HL-60/S4 (cell line): ENCODE measurements around the gene GFER.
"Not testable (repeated sequence)": the region's sequence is repeated elsewhere in the genome, so short reads cannot be mapped to it uniquely, and the experiment has no call there.

Experiments used
- in situ Hi-C: fragments of 300-500 bp; cut with MboI; formaldehyde crosslinking; loops from 2 replicates; pipeline ENCODE4 v1.14.3; 2022; ENCODE audit warnings: low sequenced_read_pairs

The GFER gene

DNA sequence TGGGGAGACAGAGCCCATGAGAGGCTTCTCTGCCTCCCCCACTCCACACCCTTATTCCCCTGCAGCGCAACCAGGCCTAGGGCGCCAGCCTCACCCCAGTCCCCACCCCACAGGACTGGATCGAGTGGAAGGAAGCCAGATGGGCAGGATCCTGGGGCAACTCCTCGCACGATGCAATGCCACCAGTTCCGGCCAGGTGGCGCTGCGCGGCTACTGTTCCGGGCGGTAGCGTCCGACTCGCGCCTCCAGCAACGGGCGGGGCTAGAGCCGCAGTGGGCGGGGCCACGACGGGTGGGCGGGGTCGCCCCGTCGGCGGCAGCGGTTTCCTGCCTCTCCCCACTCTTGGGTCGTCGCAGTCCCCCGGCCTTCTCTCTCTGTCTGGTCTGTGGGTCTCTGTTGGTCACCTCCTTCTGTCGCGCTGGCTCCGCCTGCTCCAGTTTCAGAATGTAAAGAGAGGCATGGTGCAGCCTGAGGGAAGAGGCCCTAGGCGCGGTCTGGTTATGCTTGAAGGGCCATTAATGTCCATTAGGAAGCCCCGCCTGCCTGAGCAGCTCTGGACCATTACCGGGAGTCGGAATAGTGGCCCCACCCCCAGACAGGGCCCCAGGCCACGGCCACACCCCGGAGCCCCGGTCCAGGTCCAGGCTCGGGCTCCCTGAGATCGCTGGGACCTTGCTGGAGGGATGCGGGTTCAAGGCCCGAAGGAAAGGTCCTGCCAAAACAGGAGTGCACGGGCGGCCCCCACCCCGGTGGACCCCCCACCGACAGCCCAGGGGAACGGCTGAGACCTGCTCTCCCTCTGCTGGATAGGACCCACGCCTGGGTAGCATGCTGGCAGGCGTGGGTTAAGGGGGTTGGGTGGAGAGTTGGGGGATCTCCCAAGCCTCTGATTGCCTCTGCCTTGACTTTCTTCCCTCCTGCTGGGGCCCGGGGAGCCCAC, 39.4 kb downstream of the GFER start:
- in situ Hi-C loops, result loop anchor here (25.0 kb wide), 1 partner anchor 464 kb away; the partner anchor contains the start of gene TBC1D24

DNA sequence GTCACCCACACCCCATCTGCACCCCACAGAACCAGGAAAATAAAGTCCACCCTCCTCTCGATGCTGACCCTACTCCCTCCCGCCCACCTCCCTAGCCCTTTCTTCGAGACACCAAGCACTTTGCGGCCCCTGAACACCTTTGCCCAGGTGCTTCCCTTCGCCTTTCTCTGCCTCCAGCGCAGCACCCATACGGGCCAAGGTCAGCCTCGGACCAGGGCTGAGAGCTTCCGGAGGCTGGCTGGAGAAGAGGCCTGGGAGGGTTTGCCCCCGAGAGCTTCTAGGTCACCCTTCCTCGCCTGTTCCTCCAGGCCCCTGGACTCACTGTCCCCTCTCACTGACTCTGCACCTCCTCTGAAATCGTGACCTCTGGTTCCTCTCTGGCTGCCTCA, 40.0 kb downstream of the GFER start:
- in situ Hi-C loops, result loop anchor here (25.0 kb wide), 1 partner anchor 463 kb away; the partner anchor contains the start of gene TBC1D24

DNA sequence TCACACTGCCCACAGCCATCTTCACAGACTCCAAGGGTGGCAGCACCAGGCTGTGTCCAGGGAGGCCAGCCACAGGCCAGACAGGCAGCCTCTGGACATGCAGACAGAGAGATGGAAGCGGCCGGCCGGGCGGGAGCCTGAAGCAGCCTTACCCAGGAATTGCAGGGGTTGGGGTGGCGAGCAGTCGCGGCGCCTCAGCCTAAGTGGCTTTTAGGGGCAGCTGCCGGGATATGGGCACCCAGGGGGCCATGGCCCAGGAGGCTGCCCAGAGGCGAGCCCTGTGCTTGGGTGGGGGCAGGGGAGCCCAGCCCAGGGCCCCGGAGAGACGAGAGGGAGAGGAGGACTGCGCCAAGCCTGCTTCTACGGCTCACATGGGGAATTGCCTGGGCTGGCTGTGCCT, 41.3 kb downstream of the GFER start:
- in situ Hi-C loops, result no loop called here

DNA sequence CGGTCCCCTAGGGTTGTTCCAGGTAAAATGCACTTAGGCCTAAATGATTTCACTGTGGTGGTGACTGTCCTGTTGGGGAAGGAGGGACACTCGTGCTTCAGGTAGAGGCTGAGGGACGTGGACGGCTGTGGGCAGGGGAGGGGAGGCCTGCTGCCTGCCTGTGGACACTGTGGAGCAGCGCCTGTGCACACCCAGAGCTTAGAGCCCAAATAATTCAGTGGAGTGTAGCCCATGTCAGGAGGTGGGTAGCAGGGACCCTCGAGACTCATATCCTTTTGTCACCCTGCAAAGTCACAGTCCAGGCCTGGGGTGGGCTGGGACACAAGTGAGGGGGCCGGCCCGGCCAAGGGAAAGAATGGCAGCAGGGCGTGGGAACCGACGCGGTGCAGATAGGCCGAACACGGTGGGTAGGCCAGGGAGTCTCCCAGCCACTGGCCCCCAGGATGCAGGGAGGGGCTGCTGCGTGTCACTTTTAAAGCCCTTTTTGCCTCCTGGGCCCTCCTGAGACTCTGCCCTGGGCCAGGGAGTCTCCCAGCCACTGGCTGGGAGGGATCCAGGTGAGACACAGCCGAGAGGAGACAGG, 42.0 kb downstream of the GFER start:
- in situ Hi-C loops, result no loop called here

DNA sequence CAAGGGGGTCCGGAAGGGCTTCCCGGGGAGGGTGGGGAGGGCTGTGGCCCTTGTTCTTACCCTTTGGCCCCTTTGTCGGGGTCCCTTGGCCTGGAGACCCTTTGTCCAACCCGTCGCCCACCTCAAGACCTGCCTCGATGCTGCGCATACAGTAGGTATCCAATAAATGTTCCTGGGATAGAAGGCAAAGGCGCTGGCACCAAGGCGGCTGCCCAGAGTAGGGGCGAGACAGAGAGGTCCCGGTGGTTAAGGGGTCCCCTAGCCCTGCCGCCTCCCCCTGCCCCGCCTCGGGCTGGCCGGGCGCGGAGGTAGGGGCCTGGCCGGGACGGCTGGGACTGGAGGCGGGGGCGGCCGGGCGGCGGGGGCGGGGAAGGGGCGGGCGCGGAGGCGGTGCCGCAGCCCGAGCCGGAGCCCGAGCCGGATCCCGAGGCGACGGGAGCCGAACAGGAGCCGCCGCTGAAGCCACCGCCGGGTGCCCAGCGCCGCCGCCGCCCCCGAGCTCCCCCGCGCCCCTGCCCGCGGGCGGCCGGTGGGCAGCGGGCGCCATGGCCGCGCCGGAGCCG, 42.5 kb downstream of the GFER start, which contains the start of gene NHERF2:
Gene NHERF2 (plus strand): TSS at position 442 of the 563 bp plus-strand sequence. CDS start 104 bp downstream, at position 546.
- in situ Hi-C loops, result no loop called here

DNA sequence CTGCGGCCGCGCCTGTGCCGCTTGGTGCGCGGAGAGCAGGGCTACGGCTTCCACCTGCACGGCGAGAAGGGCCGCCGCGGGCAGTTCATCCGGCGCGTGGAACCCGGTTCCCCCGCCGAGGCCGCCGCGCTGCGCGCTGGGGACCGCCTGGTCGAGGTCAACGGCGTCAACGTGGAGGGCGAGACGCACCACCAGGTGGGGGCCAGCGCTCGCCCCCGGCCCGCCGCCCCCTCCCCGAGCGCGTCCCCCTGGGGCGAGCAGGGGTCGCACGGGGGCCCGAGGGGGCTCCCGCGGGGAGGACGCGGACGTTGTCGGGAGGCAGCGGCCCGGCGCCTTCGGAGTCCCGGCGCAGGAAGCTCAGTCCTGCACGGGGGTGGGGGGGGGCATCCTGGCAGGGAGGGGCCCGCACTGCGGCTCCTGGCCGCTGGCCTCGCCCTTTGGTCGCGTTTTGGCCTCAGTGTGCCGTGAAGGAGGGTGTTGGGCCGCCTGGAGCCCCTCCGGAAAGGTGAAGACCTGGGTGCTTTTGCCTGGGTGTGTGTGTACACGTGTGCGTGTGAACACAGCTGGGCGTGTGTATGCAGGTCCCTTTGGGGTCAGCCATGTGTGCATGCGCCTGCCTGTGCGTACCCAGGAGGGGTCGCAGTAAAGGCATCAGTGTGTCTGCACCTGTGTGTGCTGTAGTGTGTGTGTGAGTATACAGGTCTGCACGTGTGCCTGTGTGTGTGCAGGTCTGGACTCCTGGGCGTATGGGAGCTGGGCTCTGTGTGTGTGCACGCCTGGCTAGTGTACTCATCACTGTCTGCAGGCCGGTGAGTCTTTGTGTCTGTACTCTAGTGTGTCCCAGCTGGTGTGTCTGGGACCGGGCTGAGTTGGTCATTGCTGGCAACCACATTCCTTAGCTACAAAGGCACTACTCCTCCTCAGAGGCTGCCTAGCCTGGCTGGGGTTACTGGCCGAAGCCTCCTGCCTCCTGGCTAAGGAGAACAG, 43.3 kb downstream of the GFER start:
- in situ Hi-C loops, result no loop called here

DNA sequence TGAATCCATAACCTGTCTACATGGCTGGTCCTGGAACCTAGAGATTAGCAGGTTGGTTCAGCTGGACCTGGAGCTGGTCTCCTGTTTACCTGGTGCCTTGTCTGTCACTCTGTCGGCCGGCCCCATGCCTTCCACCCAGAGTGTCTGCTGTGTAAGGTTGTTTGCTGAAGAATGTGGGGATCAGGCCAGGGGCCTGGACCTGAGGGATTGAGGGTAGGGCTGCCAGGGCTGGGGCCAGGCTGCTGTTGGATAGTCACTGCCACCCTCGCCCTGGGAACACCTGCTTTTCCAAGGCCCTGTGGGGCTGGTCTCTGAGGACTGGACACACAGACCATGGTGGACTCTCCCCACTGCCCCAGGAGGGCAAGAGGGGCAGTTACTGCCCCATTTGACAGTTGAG, 44.2 kb downstream of the GFER start:
- in situ Hi-C loops, result no loop called here

DNA sequence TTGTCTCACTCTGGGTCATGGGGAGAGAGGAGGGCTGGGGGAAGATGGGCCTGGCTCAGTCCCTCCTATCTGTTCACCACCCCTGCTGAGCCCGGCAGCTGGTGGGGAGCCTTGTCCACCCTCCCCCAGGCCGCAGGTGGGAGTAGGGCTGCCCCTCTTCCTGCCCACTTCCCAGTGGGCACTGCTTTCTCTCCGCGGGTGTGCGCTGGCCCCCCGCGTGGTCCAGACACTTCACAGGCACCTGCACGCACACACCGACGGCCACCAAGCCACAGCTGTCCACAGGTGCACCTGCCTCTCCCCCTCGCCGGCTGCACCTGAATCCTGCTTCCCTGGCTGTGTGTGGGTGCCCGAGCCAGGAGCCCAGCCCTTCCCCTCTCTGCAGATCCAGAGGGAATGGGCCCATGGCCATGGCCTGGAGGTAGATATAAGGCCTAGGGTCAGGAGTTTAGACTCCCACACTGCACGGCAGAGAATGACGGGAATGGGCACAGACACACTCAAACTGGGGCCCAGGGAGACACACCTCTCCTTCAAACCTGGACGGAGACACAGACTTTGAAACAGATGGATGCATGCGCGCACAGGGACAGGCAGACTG, 44.7 kb downstream of the GFER start:
- in situ Hi-C loops, result no loop called here

DNA sequence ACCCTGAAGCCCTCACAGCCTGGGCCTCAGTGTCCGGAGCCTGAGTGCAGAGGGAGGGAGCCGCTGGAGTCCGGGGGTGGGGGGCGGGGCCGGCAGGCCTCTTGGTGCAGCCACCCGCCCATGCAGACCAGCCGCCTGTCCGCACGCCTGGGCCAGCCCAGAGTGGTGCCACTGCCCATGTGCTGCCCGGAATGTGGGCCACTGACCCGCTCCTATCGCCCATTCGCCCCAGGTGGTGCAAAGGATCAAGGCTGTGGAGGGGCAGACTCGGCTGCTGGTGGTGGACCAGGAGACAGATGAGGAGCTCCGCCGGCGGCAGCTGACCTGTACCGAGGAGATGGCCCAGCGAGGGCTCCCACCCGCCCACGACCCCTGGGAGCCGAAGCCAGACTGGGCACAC, 45.4 kb downstream of the GFER start:
- in situ Hi-C loops, result no loop called here

DNA sequence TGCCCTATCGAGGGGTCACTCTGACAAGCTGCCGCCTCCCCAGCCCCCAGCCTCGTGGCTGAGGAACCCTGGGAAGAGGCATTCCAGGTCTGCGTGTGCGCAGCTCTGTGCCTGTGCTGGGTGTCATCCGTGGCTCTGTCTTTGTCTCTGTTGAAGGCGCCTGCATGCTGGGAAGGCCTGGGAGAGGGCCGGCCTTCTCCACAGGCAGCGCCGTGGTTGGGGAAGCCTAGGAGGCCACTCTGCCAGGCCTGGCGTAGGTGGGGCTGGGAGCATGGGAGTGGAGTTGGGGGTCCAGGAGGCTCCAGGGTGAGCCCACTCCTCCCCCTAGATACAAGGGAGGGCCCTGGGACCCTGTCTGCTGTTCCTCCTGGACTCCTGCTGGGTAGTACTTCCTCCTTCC, 46.0 kb downstream of the GFER start:
- in situ Hi-C loops, result no loop called here

DNA sequence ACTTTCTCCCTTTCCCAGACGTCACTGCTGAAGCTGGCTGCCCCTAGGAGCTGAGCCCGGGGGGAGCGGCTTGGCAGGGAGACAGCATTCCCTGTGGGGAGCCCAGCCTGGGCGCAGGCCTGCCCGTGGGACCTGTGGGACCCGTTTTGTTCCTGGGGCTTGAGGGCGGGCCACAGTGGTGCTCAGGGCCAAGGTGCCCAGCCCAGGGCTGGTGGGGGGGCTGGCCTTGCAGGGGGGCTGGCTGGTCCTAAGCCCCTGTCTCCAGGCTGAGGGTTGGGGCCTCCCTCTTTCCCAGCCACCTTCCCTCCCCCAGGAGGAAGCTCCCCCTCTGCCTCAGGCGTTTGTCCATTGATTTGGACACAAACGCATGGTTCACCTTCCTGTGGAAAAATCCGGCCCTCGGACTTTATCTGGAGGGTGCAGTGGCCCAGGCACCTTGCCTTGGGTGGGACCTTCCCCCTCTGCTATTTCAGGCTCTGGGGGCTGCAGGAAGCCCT, 47.1 kb downstream of the GFER start:
- in situ Hi-C loops, result no loop called here

DNA sequence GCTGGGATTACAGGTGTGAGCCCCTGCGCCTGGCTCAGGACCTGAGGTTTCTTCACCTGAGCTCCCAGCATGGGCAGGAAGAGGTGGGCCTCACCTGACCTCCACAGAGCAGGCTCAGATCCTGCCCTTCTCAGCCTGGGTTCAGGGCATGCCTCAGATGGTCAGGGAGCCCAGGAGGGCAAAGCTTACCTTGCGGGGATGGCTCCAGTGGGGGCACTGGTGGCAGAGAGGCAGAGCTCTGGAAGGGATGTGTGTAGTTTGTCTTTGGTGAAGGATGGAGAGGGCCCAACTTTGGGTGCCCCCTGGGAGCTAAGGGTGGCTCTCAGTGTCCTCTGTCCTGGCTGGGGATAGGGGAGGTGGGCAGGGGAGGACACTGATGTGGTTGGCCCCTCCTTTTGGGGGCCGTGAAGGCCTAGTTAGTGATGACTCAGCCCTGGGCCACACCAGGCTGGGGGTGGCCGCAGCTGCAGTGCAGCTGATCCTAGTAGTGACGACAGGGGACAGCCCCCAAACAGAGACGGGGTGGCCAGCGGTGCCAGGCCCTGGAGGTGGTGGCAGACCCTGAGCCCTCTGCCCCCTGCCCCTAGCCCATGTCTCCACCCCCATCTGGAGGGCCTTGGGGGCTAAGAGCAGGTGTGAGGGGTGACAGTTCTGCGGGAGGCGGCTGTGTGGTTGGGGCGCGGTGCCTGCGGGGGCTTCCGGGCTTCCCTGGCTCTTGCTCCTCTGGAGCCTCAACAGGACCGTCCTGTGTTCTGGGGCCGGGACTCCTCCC, 48.5 kb downstream of the GFER start:
- in situ Hi-C loops, result no loop called here

DNA sequence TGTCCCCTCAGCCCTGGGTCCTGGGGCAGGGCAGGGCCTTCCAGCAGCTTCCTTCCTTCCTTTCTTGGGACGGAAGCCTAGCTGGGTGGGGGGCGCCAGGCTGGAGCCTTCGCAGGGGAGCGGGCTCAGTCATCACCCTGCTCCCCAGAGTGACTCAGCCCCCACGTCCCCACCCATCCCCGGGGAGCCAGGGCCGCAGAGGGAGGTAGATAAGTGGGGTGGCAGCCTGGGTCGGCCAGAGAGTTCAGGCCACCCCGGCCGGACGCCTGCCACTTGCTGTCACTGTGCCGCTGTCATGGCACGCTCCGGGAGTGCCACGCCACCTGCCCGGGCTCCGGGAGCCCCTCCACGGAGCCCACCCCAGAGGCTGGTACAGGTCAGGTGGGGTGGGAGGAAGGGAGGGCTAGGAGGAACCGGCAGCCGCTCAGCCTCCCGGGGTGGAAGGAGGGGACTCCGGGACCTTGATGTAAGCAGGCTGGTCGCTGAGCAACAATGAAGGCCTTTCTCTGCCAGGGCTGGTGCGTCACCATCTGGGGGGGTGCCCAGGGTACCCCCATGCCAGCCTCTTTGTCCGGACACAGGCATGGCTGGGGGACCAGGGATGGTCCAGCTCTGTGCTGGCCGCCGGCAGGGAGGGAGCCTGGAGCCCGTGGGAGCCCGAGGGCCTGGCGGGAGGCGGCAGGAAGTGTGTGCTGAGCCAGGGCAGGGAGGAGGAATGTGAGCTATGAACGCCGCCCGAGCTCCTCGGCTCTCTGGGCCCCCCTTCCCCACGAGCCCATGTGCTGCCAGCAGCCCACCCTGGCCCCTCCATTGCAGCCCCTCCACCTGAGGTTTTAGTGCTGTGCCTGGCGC, 49.3 kb downstream of the GFER start:
- in situ Hi-C loops, result no loop called here

DNA sequence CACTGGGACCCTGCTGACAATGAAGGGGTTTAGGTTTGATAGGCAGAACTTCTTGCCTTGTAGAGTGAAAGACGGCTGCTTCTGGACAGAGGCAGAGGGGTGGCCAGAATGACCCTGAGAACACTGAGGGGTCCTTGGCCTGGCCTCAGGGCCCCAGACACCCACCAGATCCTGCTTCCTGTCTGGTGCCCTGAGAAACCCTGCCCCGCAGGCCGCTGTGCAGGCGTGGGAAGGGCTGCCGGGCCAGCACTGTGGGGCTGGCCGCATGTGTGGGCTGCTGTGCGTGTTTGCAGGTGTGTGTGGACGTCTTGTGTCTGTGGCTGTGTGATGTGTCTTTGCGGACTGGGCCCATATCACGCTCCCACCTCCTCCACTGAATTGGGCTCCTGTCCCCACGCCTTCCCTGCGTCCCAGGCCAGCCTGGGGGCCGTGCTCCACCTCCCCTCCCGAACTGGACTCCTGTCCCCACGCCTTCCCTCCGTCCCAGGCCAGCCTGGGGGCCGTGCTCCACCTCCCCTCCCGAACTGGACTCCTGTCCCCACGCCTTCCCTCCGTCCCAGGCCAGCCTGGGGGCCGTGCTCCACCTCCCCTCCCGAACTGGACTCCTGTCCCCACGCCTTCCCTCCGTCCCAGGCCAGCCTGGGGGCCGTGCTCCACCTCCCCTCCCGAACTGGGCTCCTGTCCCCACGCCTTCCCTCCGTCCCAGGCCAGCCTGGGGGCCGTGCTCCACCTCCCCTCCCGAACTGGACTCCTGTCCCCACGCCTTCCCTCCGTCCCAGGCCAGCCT, 50.1 kb downstream of the GFER start:
- in situ Hi-C loops, result not testable (repeated sequence)

DNA sequence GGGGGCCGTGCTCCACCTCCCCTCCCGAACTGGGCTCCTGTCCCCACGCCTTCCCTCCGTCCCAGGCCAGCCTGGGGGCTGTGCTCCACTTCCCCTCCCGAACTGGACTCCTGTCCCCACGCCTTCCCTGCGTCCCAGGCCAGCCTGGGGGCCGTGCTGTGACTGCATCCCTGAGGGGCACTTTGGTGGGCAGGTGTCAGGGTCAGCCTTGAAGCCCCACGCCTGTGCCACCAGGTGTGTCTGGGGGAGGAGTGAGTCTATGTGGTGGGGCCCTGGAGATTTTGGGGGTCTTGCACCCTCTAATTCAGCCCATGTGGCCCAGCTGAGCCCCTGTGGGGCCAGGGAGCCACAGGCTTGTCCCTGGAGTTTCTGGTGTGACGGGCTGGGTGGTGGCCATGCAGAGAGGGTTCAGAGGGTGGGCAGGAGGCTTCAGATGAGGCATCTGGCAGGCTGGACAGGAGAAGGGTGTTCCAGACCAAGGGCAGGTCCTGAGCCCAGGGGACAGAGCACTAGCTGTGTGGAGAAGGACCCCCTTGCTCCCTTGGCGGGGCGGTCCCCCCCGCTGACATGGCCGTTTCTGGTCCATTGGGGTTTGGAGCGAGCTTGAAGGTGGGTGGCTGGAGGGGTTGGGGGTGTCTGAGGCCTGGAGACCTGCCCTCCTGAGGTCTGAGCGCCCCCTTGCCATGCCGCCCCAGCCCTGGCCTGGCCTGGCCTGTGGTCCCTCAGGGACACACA, 50.9 kb downstream of the GFER start:
- in situ Hi-C loops, result no loop called here

DNA sequence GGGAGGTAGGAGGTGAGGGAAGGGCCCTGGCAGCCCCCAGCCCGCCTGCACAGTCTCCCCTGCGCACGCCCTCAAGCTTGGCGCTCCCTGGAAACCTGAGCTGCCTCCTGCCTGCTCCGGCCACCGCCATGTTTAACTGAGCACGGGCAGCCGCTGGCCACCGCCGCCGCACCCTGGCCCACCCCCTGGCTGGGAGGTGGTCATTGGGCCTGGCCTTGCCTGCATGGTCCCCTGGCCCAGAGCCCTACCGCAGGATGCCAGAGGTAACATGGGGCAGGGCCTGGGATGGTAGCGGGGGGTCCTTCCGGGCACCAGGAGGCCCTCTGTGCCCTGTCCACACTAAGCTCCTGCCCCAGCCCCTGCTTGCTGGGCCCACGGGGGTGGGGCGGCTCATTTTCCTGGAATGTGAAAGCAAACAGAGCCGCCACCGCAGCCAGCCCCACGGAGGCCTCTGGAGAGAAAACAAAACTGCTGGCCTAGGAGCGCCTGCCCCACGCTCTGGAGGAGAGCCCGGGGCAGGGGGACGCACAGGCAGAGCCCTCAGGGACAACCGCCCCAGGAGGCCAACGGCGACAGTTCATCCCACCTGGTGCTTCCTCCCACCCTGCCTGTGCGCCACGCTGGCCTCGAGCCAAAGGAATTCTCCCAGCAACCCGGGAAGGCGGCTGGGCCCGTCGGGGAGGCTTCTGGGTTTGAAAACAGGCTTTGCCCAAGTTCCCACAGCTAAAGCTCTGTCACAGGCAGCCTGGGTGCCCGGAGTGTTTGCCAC, 51.6 kb downstream of the GFER start:
- in situ Hi-C loops, result no loop called here
